Measurements from ENCODE around the gene NMNAT2.

The NMNAT2 gene

DNA sequence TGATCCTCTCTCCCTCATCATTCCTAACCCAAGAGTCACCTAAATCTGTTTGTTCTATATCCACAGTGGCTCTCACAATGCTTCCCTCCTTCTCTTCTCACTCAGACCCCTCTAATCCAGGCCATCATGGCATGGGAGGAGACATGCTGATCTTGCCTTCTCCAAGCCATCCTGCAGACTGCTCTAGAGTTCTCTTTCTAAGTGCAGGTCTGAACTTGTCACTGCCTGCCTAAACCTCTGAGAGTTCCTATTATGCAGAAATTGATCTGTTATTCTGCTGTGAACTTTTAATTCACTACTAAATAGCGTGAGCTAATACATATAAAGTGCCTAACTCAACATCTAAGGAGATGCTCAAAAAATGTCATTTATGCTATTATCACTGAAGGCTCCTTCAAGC is 205.3 kb downstream of the NMNAT2 start:
- no peak for DNase-seq (ENCODE audit: low spot score)

DNA sequence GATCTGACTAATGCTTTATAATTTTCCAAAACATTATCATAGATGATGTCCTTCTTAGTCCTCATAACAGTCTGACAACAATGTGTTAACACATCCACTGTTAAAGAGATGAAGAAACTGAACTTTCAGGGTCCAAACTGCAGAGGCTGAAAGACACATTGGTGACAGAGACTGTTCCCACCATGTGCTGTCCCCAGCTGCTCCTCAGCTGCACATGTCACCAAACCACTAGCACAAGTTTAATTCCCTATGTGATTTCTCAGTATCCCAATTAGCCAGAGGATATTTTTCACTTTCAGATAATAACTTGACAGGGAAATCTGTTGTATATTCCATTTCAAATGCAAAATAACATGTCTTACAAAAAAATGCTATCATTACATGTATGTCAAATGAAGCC is 207.5 kb downstream of the NMNAT2 start:
- no peak for DNase-seq (ENCODE audit: low spot score)

DNA sequence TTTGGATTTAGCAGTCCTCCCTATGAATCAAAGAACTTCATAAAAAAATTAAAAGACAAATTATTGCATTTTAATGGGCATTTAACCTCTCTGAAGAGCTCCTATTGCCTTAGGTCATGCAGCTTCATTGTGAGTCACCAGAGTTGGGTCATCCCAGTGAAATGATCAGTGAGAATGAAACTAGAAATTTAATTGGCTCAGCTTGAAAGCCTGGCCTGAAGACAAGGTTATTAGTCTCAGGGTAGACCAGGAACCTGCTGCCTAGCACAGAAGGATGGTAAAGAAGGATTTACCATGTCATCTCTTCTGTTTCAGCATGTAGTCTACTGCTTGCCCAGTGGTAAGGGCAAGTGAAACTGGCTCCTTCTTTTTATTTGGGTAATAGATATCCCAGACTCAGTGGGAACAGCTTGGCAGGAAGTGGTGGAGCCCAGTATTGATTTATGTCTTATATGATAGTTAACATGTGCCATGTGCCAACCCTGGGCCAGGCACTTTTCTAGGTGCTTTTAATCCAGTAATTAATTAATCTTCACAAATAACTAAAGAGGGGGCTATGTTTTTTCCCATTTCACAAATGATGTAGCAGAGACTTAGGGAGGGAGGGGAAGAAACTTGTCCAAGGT is 208.5 kb downstream of the NMNAT2 start:
- no peak for DNase-seq (ENCODE audit: low spot score)

DNA sequence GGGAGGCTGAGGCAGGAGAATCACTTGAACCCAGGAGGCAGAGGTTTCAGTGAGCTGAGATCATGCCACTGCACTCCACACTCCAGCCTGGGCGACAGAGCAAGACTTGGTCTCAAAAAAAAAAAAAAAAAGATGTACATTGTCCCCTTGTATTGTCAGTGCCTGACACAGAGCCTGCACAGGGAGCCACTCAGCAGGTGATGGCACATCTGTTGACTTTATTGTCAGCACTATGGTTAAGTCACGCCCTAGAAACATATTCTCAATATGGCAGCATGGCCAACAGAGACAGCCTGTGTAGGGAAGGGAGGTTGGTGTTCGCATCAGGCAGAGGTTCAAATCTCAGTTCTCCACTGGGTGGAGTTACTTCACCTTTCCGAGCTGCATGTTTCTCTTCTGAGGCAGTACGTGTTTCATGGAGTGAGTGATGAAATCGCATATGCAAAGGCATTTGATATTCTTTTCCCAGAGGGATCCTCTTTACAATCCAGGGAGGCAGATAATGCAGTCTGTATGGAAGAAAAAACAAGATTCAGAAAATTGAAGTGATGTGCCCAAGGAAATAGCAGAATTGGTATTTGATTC is 211.6 kb downstream of the NMNAT2 start:
- no peak for DNase-seq (ENCODE audit: low spot score)

DNA sequence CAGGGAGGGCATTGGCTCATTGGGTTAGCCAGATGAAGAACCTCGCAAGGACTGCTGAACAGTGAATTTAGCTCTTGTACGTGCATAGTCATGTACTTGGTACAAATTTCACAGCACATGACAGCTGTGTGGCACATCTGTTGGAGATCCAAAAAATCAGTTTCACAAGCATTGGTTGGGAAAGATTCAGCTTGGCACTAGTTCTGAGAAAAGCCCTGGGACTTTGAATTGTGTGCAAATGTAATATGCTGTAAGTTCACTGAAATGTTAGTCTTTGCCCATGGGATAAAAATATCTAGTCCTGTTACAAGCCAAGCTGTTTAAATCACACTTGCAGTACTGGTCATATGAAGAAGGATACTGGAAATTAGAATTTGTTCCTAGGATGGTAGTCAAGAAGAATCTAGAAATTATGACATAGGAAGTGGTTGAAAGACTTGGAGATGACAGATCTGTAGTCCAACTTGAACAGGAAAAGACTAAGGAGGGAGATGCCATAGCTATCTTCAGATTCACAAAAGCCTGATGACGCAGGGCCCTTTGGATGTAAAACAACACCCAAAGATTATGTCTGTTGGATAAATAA is 212.9 kb downstream of the NMNAT2 start:
- DNase-seq (ENCODE audit: low spot score), result no peak

DNA sequence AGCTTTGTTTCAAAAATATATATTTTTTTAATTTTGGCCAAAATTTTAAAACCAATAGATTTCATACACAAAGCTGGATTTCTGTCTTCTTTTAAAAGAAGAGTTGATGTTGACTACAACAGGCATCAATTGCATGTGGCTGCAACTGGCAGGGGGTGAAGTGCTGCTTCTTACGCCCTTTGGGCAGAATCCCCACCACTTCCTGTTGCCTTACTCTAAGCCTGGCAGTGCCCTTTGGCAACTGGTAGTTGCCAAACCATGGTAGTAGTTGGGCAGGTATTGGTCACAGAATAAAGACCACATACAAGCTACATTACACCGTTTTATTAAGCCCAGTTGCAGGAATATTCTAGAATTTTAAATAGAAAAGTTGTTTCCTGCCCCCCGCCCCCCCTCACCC is 215.1 kb downstream of the NMNAT2 start:
- no peak for DNase-seq (ENCODE audit: low spot score)

DNA sequence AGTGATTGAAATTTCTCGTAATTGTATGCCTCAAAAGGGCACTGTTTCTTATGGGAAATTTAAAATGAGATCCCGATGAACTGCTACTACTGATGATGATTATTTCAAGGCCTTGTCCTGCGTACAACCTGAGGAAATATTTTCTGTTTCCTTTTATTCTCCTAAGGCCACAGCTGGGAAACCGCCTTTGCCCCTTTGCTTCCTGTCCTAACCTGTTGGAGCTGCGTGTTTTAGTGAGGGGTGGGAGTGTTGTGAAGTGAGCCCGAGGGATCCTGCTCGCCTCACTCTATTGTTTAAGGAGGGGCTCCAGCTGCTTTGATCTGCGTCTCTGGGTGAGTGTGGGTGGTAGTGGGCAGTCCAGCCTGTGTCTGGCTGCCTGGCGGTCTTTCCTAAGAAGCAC is 217.7 kb downstream of the NMNAT2 start:
- no peak for DNase-seq (ENCODE audit: low spot score)

DNA sequence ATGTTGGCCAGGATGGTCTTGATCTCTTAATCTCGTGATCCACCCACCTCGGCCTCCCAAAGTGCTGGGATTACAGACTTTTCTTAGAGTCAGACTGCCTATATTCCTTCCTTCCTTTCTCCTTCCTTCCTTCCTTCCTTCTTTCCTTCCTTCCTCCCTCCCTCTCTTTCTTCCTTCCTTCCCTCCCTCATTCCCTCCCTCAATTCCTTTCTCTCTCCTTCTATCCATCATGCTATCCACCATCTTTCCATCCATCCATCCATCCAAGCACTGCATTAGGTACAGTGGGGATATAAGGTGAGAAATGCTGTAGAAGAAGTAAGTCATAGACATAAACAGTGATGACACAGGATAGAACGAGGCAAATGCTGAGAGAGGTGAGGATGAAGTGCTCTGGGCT is 218.9 kb downstream of the NMNAT2 start:
- no peak for DNase-seq (ENCODE audit: low spot score)

DNA sequence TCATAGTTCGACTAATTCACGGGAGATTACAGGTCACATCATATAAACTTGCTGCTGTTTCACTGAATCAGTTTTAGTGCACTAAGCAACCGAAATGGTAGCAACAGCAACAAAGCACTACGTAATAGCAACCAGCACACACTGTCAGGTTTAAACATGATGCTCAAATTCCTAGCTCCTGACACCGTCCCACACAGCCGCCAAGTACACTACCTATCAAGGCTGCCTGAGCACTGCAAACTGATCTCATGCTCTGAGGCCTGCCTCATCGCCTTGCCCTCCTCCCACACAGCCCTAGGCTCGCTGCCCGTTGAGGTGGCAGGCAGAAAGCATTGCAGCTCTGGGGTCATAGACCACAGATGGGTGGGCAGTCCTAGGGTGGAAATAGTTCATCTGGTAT is 219.7 kb downstream of the NMNAT2 start:
- no peak for DNase-seq (ENCODE audit: low spot score)

Measured in CD4-positive, alpha-beta T cell treated with Interleukin-6 at 100 ng/mL for 8 hours (primary cell).